ENCODE data around the gene H2AZ2.
"Not testable (repeated sequence)": the region's sequence is repeated elsewhere in the genome, so short reads cannot be mapped to it uniquely, and the experiment has no call there.

GRCh38 chr7:44843440-44843839, 4.4 kb downstream of the H2AZ2 start:
- not testable (repeated sequence) for TF ChIP-seq CTCF (conservative IDR thresholded peaks at IDR 0.05; ENCODE audit: low read depth, low read length); MAFK (IDR thresholded peaks at IDR 0.05; ENCODE audit: low read depth, low read length); RAD21 (IDR thresholded peaks at IDR 0.05; ENCODE audit: low read length); POLR2A (IDR thresholded peaks at IDR 0.05; ENCODE audit: low read depth, low read length); CEBPB (IDR thresholded peaks at IDR 0.05; ENCODE audit: low read depth, low read length)
